A549 (cell line): ENCODE results near the gene ATF4.

Source experiments
- BHLHE40 ChIP-seq: IDR thresholded peaks from 2 replicates; pipeline ENCODE4 v1.6.1; 2012; ENCODE audit warnings: low read depth, low read length, inconsistent platforms
- CEBPB ChIP-seq, 2 experiments: fragments of >200 bp in 1 of 2; sonication (Bioruptor Twin) in 1 of 2; formaldehyde crosslinking in 1 of 2; IDR thresholded peaks; 2 replicates each; pipeline ENCODE4 v1.6.1; 2012 to 2016
- CTCF ChIP-seq: fragments of >200 bp; sonication (Bioruptor Twin); formaldehyde crosslinking; IDR thresholded peaks from 3 replicates; pipeline ENCODE4 v1.5.1; 2016
- EP300 ChIP-seq, 2 experiments: fragments of >200 bp; sonication (Bioruptor Twin); formaldehyde crosslinking; IDR thresholded peaks; 2 replicates in 1 of 2; 3 replicates in 1 of 2; pipeline ENCODE4 v1.6.1; 2016 to 2017
- FOSB ChIP-seq: fragments of 250-450 bp; sonication (Bioruptor Pico); IDR thresholded peaks from 2 replicates; pipeline ENCODE4 v1.5.0; 2020; ENCODE audit warnings: mild to moderate bottlenecking, moderate library complexity
- POLR2A ChIP-seq: IDR thresholded peaks from 2 replicates; pipeline ENCODE4 v1.6.1; 2012; ENCODE audit warnings: mild to moderate bottlenecking, low read length
- RAD21 ChIP-seq, 2 experiments: fragments of >200 bp in 1 of 2; sonication (Bioruptor Twin) in 1 of 2; formaldehyde crosslinking in 1 of 2; IDR thresholded peaks in 1 of 2; conservative IDR thresholded peaks in 1 of 2; 2 replicates in 1 of 2; 3 replicates in 1 of 2; pipeline ENCODE4 v1.6.1; 2012 to 2018; ENCODE audit warnings: inconsistent platforms in 1 of 2
- RCOR1 ChIP-seq: fragments of 150-350 bp; IDR thresholded peaks from 2 replicates; pipeline ENCODE4 v1.6.1; 2014; ENCODE audit warnings: antibody characterized with exemption, low read length, low read depth
- REST ChIP-seq: fragments of 200-600 bp; sonication (generic); IDR thresholded peaks from 2 replicates; pipeline ENCODE4 v1.6.1; 2016; ENCODE audit warnings: antibody characterized with exemption, mild to moderate bottlenecking, moderate library complexity
- SREBF2 ChIP-seq: fragments of 450-650 bp; IDR thresholded peaks from 2 replicates; pipeline ENCODE4 v1.6.1; 2014; ENCODE audit warnings: mild to moderate bottlenecking, moderate library complexity
- TF ChIP-seq, protein P1 (sequence below): fragments of >200 bp; sonication (Bioruptor Twin); formaldehyde crosslinking; IDR thresholded peaks from 2 replicates; pipeline ENCODE4 v1.6.1; 2016

DNA sequence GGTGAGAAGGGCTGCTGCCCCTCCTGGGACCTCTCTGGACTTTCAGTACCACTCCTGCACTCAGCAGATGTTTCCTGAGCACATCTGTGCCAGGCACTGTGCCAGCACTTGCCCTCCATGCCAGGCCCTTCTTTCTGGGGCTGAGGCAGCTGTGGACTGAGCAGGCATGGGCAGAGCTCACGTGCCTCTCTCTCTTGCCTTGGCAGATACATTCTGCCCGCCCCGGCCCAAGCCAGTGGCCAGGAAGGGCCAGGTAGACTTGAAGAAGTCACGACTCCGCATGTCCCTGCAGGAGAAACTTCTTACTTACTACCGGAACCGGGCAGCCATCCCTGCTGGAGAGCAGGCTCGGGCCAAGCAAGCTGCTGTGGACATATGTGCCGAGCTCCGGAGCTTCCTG lies 8.3 kb upstream of the ATF4 start:
- TF ChIP-seq CTCF (no peak), FOSB (CRISPR knock-in tag) (no peak), POLR2A (no peak), EP300 (IDR thresholded peaks at IDR 0.05) (no peak), BHLHE40 (no peak), RCOR1 (no peak), REST (no peak), CEBPB (IDR thresholded peaks at IDR 0.05) (no peak), RAD21 (conservative IDR thresholded peaks at IDR 0.05 in 1 of 2, IDR thresholded peaks at IDR 0.05 in 1 of 2) (no peak), SREBF2 (no peak)
- TF ChIP-seq, protein P1, sequence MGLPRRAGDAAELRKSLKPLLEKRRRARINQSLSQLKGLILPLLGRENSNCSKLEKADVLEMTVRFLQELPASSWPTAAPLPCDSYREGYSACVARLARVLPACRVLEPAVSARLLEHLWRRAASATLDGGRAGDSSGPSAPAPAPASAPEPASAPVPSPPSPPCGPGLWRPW: no peak
